HEK293 (cell line): ENCODE results near the gene POC5.
"Not testable (repeated sequence)": the region's sequence is repeated elsewhere in the genome, so short reads cannot be mapped to it uniquely, and the experiment has no call there.

Experiments used
- CTCF ChIA-PET: fragments of 350-600 bp; formaldehyde crosslinking; extraction: SDS; loops from one replicate; lab custom pipeline; 2021; ENCODE audit warnings: antibody characterized with exemption; lab: Yijun Ruan, JAX
- POLR2A ChIA-PET: fragments of 300-600 bp; formaldehyde crosslinking; extraction: SDS; loops from one replicate; lab custom pipeline; 2020; ENCODE audit warnings: antibody characterized with exemption, inconsistent platforms; lab: Yijun Ruan, JAX
- H3K27ac ChIP-seq: fragments of 200-500 bp; sonication (Bioruptor generic); 2 replicates; pipeline ENCODE4 v1.5.1; 2014; ENCODE audit warnings: low read depth, low read length, control low read depth, inconsistent platforms; ENCODE audit errors: extremely low read depth
- H3K36me3 ChIP-seq, 2 experiments: fragments of 200-500 bp in 1 of 2; sonication (Bioruptor generic) in 1 of 2; 1 replicate in 1 of 2; 2 replicates in 1 of 2; pipeline ENCODE4 v1.5.1; 2014 to 2017; ENCODE audit warnings: inconsistent platforms in 2 of 2, low read length in 2 of 2; ENCODE audit not compliant: control insufficient read depth in 2 of 2, insufficient read depth in 1 of 2
- H3K4me1 ChIP-seq: fragments of 200-500 bp; sonication (Bioruptor generic); 2 replicates; pipeline ENCODE4 v1.5.1; 2014; ENCODE audit warnings: mild to moderate bottlenecking, low read length, inconsistent platforms; ENCODE audit not compliant: control insufficient read depth, insufficient read depth
- H3K4me3 ChIP-seq: 2 replicates; pipeline ENCODE4 v1.5.1; 2011; ENCODE audit warnings: low read depth, mild to moderate bottlenecking, control low read depth, low read length, moderate library complexity
- H3K9me3 ChIP-seq: fragments of 200-500 bp; sonication (Bioruptor generic); 2 replicates; pipeline ENCODE4 v1.5.1; 2014; ENCODE audit warnings: low read depth, low read length, inconsistent platforms; ENCODE audit not compliant: control insufficient read depth, insufficient read depth
- GFI1B ChIP-seq: fragments of 450-650 bp; formaldehyde crosslinking; IDR thresholded peaks from 2 replicates; pipeline ENCODE4 v1.5.1; 2016; ENCODE audit warnings: missing biosample characterization, missing genetic modification characterization
- KLF1 ChIP-seq: fragments of 450-650 bp; formaldehyde crosslinking; IDR thresholded peaks from 2 replicates; pipeline ENCODE4 v1.5.1; 2016; ENCODE audit warnings: missing biosample characterization, missing genetic modification characterization
- KLF9 ChIP-seq: fragments of 450-650 bp; formaldehyde crosslinking; IDR thresholded peaks from 2 replicates; pipeline ENCODE4 v1.5.1; 2016; ENCODE audit warnings: missing biosample characterization, missing genetic modification characterization, low read depth
- PATZ1 ChIP-seq: fragments of 450-650 bp; formaldehyde crosslinking; IDR thresholded peaks from 2 replicates; pipeline ENCODE4 v1.5.1; 2016; ENCODE audit warnings: missing biosample characterization, missing genetic modification characterization
- SCRT1 ChIP-seq: fragments of 450-650 bp; formaldehyde crosslinking; IDR thresholded peaks from 2 replicates; pipeline ENCODE4 v1.5.1; 2016; ENCODE audit warnings: missing biosample characterization, missing genetic modification characterization, borderline replicate concordance
- SCRT2 ChIP-seq: fragments of 450-650 bp; formaldehyde crosslinking; IDR thresholded peaks from 2 replicates; pipeline ENCODE4 v1.5.1; 2016; ENCODE audit warnings: missing biosample characterization, missing genetic modification characterization
- WT1 ChIP-seq: fragments of 450-650 bp; formaldehyde crosslinking; IDR thresholded peaks from 2 replicates; pipeline ENCODE4 v1.5.1; 2016; ENCODE audit warnings: missing biosample characterization, missing genetic modification characterization
- ZBTB17 ChIP-seq: fragments of 450-650 bp; formaldehyde crosslinking; IDR thresholded peaks from 2 replicates; pipeline ENCODE4 v1.5.1; 2016; ENCODE audit warnings: missing biosample characterization, missing genetic modification characterization
- ZBTB21 ChIP-seq: fragments of 450-650 bp; formaldehyde crosslinking; IDR thresholded peaks from 2 replicates; pipeline ENCODE4 v1.5.1; 2017; ENCODE audit warnings: missing biosample characterization, missing genetic modification characterization
- ZNF112 ChIP-seq: fragments of 450-650 bp; formaldehyde crosslinking; IDR thresholded peaks from 2 replicates; pipeline ENCODE4 v1.5.0; 2017; ENCODE audit warnings: missing biosample characterization, missing genetic modification characterization
- ZNF121 ChIP-seq: fragments of 450-650 bp; formaldehyde crosslinking; IDR thresholded peaks from 2 replicates; pipeline ENCODE4 v1.5.1; 2016; ENCODE audit warnings: missing biosample characterization, missing genetic modification characterization
- ZNF132 ChIP-seq: fragments of 450-650 bp; formaldehyde crosslinking; IDR thresholded peaks from 2 replicates; pipeline ENCODE4 v1.5.1; 2017; ENCODE audit warnings: missing biosample characterization, missing genetic modification characterization, borderline replicate concordance
- ZNF175 ChIP-seq: fragments of 450-650 bp; formaldehyde crosslinking; IDR thresholded peaks from 2 replicates; pipeline ENCODE4 v1.5.1; 2016; ENCODE audit warnings: missing biosample characterization, missing genetic modification characterization
- ZNF2 ChIP-seq: fragments of 450-650 bp; formaldehyde crosslinking; IDR thresholded peaks from 2 replicates; pipeline ENCODE4 v1.5.1; 2016; ENCODE audit warnings: missing biosample characterization, missing genetic modification characterization
- ZNF292 ChIP-seq: fragments of 450-650 bp; formaldehyde crosslinking; IDR thresholded peaks from 2 replicates; pipeline ENCODE4 v1.5.1; 2016; ENCODE audit warnings: low read depth, missing biosample characterization, missing genetic modification characterization, borderline replicate concordance
- ZNF404 ChIP-seq: fragments of 450-650 bp; formaldehyde crosslinking; IDR thresholded peaks from 2 replicates; pipeline ENCODE4 v1.5.1; 2017; ENCODE audit warnings: missing biosample characterization, missing genetic modification characterization
- ZNF426 ChIP-seq: fragments of 450-650 bp; formaldehyde crosslinking; IDR thresholded peaks from 2 replicates; pipeline ENCODE4 v1.5.1; 2017; ENCODE audit warnings: missing biosample characterization, missing genetic modification characterization, mild to moderate bottlenecking, inconsistent platforms, moderate library complexity
- ZNF654 ChIP-seq: fragments of 450-650 bp; formaldehyde crosslinking; IDR thresholded peaks from 2 replicates; pipeline ENCODE4 v1.5.1; 2016; ENCODE audit warnings: low read depth, missing biosample characterization, missing genetic modification characterization
- ZNF658 ChIP-seq: fragments of 450-650 bp; formaldehyde crosslinking; IDR thresholded peaks from 2 replicates; pipeline ENCODE4; 2016; ENCODE audit warnings: missing biosample characterization, missing genetic modification characterization
- ZNF660 ChIP-seq: fragments of 450-650 bp; IDR thresholded peaks from 2 replicates; pipeline ENCODE4 v1.5.1; 2018; ENCODE audit warnings: missing biosample characterization, mild to moderate bottlenecking, missing genetic modification characterization
- ZNF677 ChIP-seq: fragments of 450-650 bp; IDR thresholded peaks from 2 replicates; pipeline ENCODE4 v1.5.0; 2018; ENCODE audit warnings: missing biosample characterization, mild to moderate bottlenecking, missing genetic modification characterization, moderate library complexity
- ZNF704 ChIP-seq: fragments of 450-650 bp; formaldehyde crosslinking; IDR thresholded peaks from 2 replicates; pipeline ENCODE4 v1.5.1; 2016; ENCODE audit warnings: missing biosample characterization, missing genetic modification characterization
- ZNF830 ChIP-seq: fragments of 450-650 bp; IDR thresholded peaks from 2 replicates; pipeline ENCODE4 v1.5.0; 2018; ENCODE audit warnings: missing biosample characterization, missing genetic modification characterization, low read depth, mild to moderate bottlenecking, moderate library complexity
- TF ChIP-seq, protein P1 (sequence below): fragments of 450-650 bp; formaldehyde crosslinking; IDR thresholded peaks from 2 replicates; pipeline ENCODE4 v1.5.1; 2017; ENCODE audit warnings: missing biosample characterization, missing genetic modification characterization

Gene POC5

DNA sequence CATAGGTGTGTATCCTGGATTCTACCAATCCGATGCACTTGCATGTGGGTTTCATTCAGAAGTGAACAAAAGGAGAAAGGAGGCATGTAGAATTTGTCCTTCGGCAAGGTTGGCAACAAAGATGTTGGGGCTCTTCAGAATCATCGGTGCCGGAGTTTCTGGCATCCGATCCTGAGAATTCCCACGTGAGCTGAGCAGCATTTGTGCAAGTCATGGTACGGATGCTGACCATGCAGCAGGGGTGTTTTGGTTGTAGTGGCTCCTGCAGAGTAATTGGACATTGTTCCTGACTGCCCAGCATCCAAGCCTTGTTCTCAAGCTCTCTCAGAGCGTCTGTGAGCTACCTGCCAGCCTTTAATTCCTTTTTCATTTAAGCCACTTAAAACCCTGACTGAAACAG, 19.0 kb upstream of the POC5 start:
- no peaks in the 10 kb centered on the region for H3K36me3 ChIP-seq
- H3K4me1 ChIP-seq, result no peaks in the 10 kb centered on the region
- CTCF ChIA-PET, result interaction anchor here (0.9 to 2.7 kb wide), 3 partner anchors 9 to 512 kb away, joined by 3 to 16 read pairs (median 4); no protein-coding TSS in a partner anchor
- H3K27ac ChIP-seq, result no peak overlapping the region
- POLR2A ChIA-PET, result no interaction called here
- TF ChIP-seq ZNF112 (tag by site-specific recombination), result no peak
- TF ChIP-seq ZNF658 (tag by site-specific recombination), result no peak
- no peak for TF ChIP-seq PATZ1
- TF ChIP-seq WT1 (tag by site-specific recombination), result no peak
- no peak overlapping the region for H3K4me3 ChIP-seq
- H3K9me3 ChIP-seq, result no peaks in the 10 kb centered on the region

DNA sequence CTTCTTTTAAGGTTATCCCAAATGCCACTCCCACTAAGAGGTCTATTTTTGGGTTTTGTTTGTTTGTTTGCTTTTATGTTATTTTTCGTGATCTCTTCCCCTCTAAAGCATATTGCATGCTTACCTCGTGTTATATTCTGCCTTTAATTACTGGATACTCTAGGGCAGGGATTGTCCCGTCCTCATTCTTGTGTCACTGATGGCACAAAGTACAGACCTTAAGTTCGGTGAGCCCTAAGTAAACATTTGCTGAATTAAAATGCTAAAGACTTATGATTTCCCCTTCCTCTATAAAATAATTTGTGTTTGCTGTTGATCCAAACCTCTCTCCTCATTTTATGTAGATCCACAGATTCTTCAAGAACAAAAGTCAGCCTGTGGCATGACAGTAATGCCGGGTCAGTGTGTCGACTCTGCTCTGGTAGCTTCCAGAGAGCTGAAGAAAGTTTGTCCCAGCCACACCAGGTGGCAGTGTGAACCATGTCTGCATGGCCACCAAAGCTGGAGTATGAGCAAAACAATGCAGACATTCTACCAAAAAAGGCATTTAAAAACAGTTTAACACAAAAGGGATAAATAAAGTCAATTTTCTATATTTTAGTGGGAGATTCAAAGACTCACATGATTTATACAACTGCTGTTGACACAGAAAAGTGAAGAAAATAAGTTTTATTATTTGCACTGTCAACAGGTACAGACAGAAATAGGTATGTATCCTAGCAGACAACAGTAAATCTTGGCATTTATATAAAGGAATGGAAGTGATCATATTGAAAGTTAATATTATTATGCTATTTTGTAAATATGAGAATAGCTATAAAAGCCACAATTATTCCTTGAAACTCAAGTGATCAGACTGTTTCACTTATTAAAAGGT, 17.9 kb upstream of the POC5 start:
- CTCF ChIA-PET, result interaction anchor here (0.5 to 2.7 kb wide), 9 partner anchors 10 to 521 kb away, joined by 3 to 16 read pairs (median 3); no protein-coding TSS in a partner anchor
- H3K9me3 ChIP-seq, result no peaks in the 10 kb centered on the region
- H3K4me1 ChIP-seq, result no peaks in the 10 kb centered on the region
- TF ChIP-seq SCRT1 (0 out of 2 replicates have a peak, but pooled peaks have one; percentile 40), ZNF660 (tag by site-specific recombination) (no peak), ZNF654 (peak; percentile 17; the same call in 1 of the 2 replicates), ZBTB17 (tag by site-specific recombination) (no peak), SCRT2 (tag by site-specific recombination) (peak; percentile 62), ZNF121 (no peak), ZNF677 (no peak)
- POLR2A ChIA-PET, result no interaction called here
- H3K27ac ChIP-seq, result no peak overlapping the region
- no peaks in the 10 kb centered on the region for H3K36me3 ChIP-seq
- no peak overlapping the region for H3K4me3 ChIP-seq

- TF ChIP-seq ZNF292 (tag by site-specific recombination) (no peak), GFI1B (no peak), ZBTB21 (no peak), ZNF404 (tag by site-specific recombination) (no peak), ZNF704 (no peak), ZNF830 (tag by site-specific recombination) (no peak), ZNF2 (tag by site-specific recombination) (no peak), KLF9 (tag by site-specific recombination) (no peak), KLF1 (tag by site-specific recombination) (no peak), ZNF426 (tag by site-specific recombination) (no peak), ZNF175 (tag by site-specific recombination) (no peak), ZNF132 (tag by site-specific recombination) (no peak)
- TF ChIP-seq, protein P1, sequence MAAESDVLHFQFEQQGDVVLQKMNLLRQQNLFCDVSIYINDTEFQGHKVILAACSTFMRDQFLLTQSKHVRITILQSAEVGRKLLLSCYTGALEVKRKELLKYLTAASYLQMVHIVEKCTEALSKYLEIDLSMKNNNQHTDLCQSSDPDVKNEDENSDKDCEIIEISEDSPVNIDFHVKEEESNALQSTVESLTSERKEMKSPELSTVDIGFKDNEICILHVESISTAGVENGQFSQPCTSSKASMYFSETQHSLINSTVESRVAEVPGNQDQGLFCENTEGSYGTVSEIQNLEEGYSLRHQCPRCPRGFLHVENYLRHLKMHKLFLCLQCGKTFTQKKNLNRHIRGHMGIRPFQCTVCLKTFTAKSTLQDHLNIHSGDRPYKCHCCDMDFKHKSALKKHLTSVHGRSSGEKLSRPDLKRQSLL (tag by site-specific recombination), result no peak
- H3K9me3 ChIP-seq, result no peaks in the 10 kb centered on the region
- H3K36me3 ChIP-seq, result no peaks in the 10 kb centered on the region
- H3K27ac ChIP-seq, result no peak overlapping the region
- POLR2A ChIA-PET, result no interaction called here
- H3K4me1 ChIP-seq, result no peaks in the 10 kb centered on the region
- no peak overlapping the region for H3K4me3 ChIP-seq
- CTCF ChIA-PET, result interaction anchor here (0.5 kb wide), 1 partner anchor 1018 kb away, joined by 3 read pairs; no protein-coding TSS in a partner anchor
Observed at GRCh38 chr5:75733767-75734166, 16.5 kb upstream of the POC5 start.

GRCh38 chr5:75731515-75731914, 14.3 kb upstream of the POC5 start:
- POLR2A ChIA-PET, H3K4me1 ChIP-seq, CTCF ChIA-PET, H3K36me3 ChIP-seq, H3K27ac ChIP-seq, H3K9me3 ChIP-seq, H3K4me3 ChIP-seq: not testable (repeated sequence)
